Pancreas (tissue), 10 donors: ENCODE results near the gene RAET1E. TPM values are rescaled to one million over a fixed set of nuclear protein-coding genes. Genes with fewer than 3 reads are reported as not detected.

ENCODE experiments used
- ATAC-seq, 4 donors: fragments of 200-7000 bp; cut with Tn5 transposase; one replicate each; pipeline versions ENCODE4 v1.8.0 to v1.9.1; 2020; ENCODE audit warnings: mild to moderate bottlenecking in 4 of 4, moderate library complexity in 4 of 4
- DNase-seq, 6 donors: peaks; one replicate each; pipeline ENCODE4 v3.0.0-alpha.2; 2020
- FAIRE-seq: peaks from 2 replicates; lab custom pipeline; 2012; peaks lifted over from hg19 to GRCh38; lab: Jason Lieb, UNC
- H3K27ac ChIP-seq, 4 donors: fragments of 200-600 bp; sonication (generic); 1 replicate in 3 of 4; 2 replicates in 1 of 4; pipeline versions ENCODE4 v1.5.0 to v1.8.0; 2020
- H3K27me3 ChIP-seq, 4 donors: fragments of 200-600 bp; one replicate each; pipeline ENCODE4 v1.8.0; 2021
- H3K36me3 ChIP-seq, 3 donors: fragments of 200-600 bp; sonication (generic) in 1 of 3; one replicate each; pipeline versions ENCODE4 v1.5.0 to v1.8.0; 2020 to 2021
- H3K4me1 ChIP-seq, 3 donors: fragments of 200-600 bp; one replicate each; pipeline ENCODE4 v1.8.0; 2021
- H3K4me3 ChIP-seq, 4 donors: fragments of 200-600 bp; sonication (generic) in 2 of 4; one replicate each; pipeline versions ENCODE4 v1.5.0 to v1.8.0; 2020 to 2021
- H3K9me3 ChIP-seq, 4 donors: fragments of 200-600 bp; one replicate each; pipeline ENCODE4 v1.8.0; 2021
- WGBS, 2 donors: extraction: QIAGEN DNeasy Blood & Tissue Kit; methylation state at CpG; one replicate each; pipeline ENCODE4 v1.1.7; 2013; 5-methylcytosine and 5-hydroxymethylcytosine counted together
- intact Hi-C, 3 donors: fragments of 100-400 bp; cut with DNase I; formaldehyde crosslinking; loops; one replicate each; pipeline versions ENCODE4 v1.11.1 to v1.14.2; 2022
- polyA plus RNA-seq, 2 donors: library from polyadenylated mRNA; stranded (reverse); fragments of 200-250 nt; gene quantifications; one replicate each; pipeline ENCODE4 v1.2.3, GENCODE V29; 2013
- total RNA-seq, 6 donors: library from RNA; stranded (reverse); fragmentation: NEBNext Ultra II Directional in 4 of 6; extraction: Animal tissue kit (Norgen Biotek cat#: 25700) in 4 of 6; gene quantifications; one replicate each; pipeline versions ENCODE4 v1.2.1 to v1.2.4, GENCODE V29; 2021 to 2023
- TF ChIP-seq, protein P1 (sequence below), 4 donors: fragments of 200-600 bp; sonication (generic) in 3 of 4; IDR thresholded peaks; one replicate each; pipeline versions ENCODE4 v1.5.0 to v1.8.0; 2021; ENCODE audit warnings: antibody characterized with exemption in 4 of 4
- donor health status: healthy with polysubstance abuse.
- donor health status: DM: no; HTN: no; CAD: no; lungs with moderate emphysema.
- donor health status: DM: no; HTN: no; CAD: no.
- donor health status: control.
- donor health status: control.
- donor health status: Bipolar disorder and iron deficiency.
- donor health status: DM: yes; HTN: yes; CAD: no.
- donor health status: DM: no; HTN: no; CAD: no.
- donor health status: DM: no; HTN: no; CAD: no.
- donor health status: DM: yes; HTN: yes; CAD: no.

The RAET1E gene
- total and polyA plus RNA-seq, 8 donors = 0.09 TPM; not detected in 7

DNA sequence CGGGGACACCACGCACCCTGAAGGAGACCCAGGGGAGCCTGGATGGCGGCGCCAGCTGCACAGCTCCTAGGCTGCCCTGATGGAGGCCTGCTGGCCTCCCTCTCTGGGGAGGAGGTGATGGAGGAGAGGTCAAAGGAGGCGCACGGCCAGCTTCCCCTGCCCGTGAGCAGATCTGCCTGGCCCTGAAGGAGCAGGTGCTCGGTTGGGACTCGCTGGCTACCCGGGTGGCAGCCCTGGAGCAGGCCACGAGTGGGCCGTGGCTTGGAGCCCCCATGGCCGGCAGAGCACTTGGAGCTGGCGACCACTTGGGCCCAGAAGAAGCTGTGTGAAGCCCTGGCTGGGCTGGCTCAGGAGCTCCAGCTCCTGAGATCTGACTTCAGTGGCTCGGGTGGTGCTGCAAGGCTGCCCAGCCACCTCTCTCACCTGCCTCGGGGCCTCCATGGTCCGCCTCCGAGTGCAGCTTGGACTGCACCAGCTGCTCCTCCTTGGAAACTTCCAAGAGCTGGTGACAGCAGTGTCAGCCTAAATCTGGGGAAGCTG lies 7.5 kb upstream of the RAET1E start:
- Histone ChIP-seq H3K27ac (no peak overlapping the region), H3K27me3 (no peaks in the 10 kb centered on the region), H3K9me3 (no peaks in the 10 kb centered on the region), H3K4me3 (no peak overlapping the region), H3K4me1 (no peaks in the 10 kb centered on the region), H3K36me3 (no peaks in the 10 kb centered on the region)
- DNase-seq = no peak
- TF ChIP-seq, protein P1, sequence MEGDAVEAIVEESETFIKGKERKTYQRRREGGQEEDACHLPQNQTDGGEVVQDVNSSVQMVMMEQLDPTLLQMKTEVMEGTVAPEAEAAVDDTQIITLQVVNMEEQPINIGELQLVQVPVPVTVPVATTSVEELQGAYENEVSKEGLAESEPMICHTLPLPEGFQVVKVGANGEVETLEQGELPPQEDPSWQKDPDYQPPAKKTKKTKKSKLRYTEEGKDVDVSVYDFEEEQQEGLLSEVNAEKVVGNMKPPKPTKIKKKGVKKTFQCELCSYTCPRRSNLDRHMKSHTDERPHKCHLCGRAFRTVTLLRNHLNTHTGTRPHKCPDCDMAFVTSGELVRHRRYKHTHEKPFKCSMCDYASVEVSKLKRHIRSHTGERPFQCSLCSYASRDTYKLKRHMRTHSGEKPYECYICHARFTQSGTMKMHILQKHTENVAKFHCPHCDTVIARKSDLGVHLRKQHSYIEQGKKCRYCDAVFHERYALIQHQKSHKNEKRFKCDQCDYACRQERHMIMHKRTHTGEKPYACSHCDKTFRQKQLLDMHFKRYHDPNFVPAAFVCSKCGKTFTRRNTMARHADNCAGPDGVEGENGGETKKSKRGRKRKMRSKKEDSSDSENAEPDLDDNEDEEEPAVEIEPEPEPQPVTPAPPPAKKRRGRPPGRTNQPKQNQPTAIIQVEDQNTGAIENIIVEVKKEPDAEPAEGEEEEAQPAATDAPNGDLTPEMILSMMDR (IDR thresholded peaks at IDR 0.05) = no peak
- intact Hi-C loops = no loop called here
- FAIRE-seq = no peak
- 92 to 94% methylated on average over 18 of the region's 18 CpGs for WGBS, 2 donors
- ATAC-seq = no peak

DNA sequence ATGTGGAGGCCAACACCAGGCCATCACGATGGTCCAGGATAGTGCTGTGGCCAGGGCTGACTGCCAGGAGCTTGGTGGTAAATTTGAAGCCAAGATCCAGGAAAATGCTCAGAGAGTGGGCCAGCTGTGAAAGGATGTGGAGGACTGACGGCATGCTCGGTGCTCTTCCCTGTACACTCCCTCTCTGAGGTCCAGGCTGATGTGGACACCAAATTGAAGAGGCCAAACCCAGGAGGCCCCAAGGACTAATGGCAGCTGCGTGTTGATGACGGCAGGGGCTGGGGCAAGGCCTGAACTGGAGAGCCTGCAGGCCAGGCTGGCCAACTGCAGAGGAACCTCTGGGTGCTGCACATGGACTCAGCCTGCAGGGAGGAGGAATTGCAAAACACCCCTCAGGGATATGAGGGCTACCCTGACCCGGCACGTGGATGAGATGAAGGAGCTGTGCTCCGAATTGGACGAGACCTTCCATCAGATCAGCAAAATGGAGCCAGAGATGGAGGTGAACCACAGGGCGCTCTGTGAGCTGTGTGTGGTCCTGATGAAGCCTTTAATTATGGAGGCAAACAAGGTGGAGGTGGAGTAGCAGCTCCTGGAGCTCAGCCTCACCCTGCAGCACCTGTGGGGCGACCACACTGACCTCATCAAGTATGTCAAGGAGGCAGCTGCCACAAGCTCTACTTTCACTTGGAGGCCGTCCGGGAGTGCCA lies 6.9 kb upstream of the RAET1E start:
- FAIRE-seq (no peak), ATAC-seq (no peak), DNase-seq (no peak)
- no peak overlapping the region for H3K27ac ChIP-seq
- no peaks in the 10 kb centered on the region for H3K4me1 ChIP-seq
- WGBS, 2 donors = 89 to 91% methylated on average over 13 of the region's 13 CpGs
- TF ChIP-seq, protein P1 (IDR thresholded peaks at IDR 0.05) = no peak
- H3K27me3 ChIP-seq = no peaks in the 10 kb centered on the region
- H3K36me3 ChIP-seq = no peaks in the 10 kb centered on the region
- no peak overlapping the region for H3K4me3 ChIP-seq
- no peaks in the 10 kb centered on the region for H3K9me3 ChIP-seq
- intact Hi-C loops = no loop called here

DNA sequence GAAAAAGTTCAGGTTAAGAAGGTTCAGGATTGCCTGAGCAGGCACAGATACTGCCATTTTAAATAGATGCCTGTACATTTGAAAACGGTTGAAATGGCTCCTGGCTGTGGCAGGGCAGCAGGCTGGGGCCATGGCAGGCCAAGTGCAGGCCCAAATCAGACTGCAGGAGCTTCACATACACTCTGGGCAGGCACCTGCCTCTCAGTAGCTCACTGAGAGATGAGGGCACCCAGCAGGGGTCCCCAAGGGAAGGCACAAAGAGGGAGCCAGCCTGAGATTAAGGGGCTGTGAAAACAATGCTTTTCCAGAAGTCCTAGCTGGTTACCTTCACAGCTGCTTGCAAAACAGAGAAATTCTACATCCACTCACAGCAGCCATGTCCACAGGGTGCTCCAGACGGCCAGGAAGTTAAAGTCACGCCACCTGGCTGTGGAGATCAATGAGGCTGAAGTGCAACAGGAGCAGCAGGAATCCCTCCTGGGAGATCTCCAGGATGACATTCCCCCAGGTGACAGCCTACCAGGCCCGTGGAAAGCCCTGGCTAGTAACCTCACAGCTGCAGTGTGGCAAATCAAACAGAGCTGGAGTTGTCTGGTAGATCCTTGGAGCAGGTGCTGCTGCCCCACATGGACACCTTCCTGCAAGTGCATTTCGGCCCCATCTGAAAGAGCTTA lies 6.2 kb upstream of the RAET1E start:
- peak in 1 of 4 donors; percentile 52 for ATAC-seq

DNA sequence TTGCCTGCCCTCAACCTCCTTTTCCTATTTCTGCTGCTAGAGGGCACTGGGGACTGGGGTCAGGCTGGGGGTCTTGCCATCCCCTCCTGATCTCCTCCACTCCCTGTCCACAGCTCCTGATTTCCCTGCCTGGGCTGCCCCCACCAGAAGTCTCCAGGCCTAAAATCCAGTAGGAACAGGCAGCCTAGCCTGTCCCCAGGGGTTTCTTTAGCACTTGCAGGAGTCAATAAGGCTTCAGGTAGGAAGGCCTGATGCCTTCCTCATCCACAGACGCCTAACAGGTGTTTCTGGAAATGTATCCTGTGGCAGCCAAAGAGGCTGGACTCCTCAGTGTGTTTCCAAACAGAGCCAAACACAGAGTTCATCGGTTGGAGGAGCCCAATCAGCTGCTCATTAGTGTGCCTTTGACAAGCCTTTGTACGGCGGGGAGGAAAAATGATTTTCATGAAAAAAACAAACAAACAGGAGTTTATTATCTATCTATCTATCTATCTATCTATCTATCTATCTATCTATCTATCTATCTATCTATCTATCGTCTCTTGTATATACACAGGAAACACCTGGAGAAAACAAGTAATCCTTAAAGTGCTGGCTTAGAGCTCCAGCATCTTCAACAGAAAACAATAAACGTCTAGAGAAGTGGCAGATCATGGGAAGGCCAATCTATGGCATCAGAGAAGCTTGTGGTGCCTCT lies 3.7 kb upstream of the RAET1E start:
- intact Hi-C loops = no loop called here
- no peak for FAIRE-seq

More for the DNA sequence above, 6.2 kb upstream of the RAET1E start:
- TF ChIP-seq, protein P1 (IDR thresholded peaks at IDR 0.05) = no peak
- Histone ChIP-seq H3K27ac (no peak overlapping the region), H3K4me1 (no peaks in the 10 kb centered on the region), H3K27me3 (no peaks in the 10 kb centered on the region), H3K4me3 (no peak overlapping the region), H3K9me3 (no peaks in the 10 kb centered on the region), H3K36me3 (no peaks in the 10 kb centered on the region)
- no peak for FAIRE-seq
- intact Hi-C loops = no loop called here
- WGBS, 2 donors = 64 to 69% methylated on average over 5 of the region's 5 CpGs
- DNase-seq = no peak

More for the DNA sequence above, 3.7 kb upstream of the RAET1E start:
- ATAC-seq (no peak), DNase-seq (no peak)
- Histone ChIP-seq H3K36me3 (no peaks in the 10 kb centered on the region), H3K27ac (no peak overlapping the region), H3K4me3 (no peak overlapping the region), H3K9me3 (no peaks in the 10 kb centered on the region), H3K4me1 (no peaks in the 10 kb centered on the region), H3K27me3 (no peaks in the 10 kb centered on the region)
- WGBS, 2 donors = 82 to 83% methylated on average over 6 of the region's 6 CpGs
- TF ChIP-seq, protein P1 (IDR thresholded peaks at IDR 0.05) = no peak
